OCI-LY7 (cell line): ENCODE measurements around the gene STAG3. TPM values are rescaled to one million over a fixed set of nuclear protein-coding genes. Genes with fewer than 3 reads are reported as not detected.
A peak's percentile ranks its signal among the peaks of the same experiment; 100 is the strongest.
"Not testable (repeated sequence)": the region's sequence is repeated elsewhere in the genome, so short reads cannot be mapped to it uniquely, and the experiment has no call there.

Experiments used
- BruUV-seq: library from RNA; stranded (reverse); fragments of 400-500 nt; replicated peaks from 2 replicates; lab custom pipeline; 2021; lab: Mats Ljungman, UMichigan
- CTCF ChIA-PET: fragments of 300-600 bp; sonication (Branson Sonifier 250); formaldehyde crosslinking; loops from one replicate; lab custom pipeline; 2022; ENCODE audit warnings: antibody characterized with exemption; ENCODE audit not compliant: unreplicated experiment; lab: Charles Lee
- POLR2A ChIA-PET: fragments of 300-600 bp; sonication (Branson Sonifier 250); formaldehyde crosslinking; loops from one replicate; lab custom pipeline; 2022; ENCODE audit warnings: antibody characterized with exemption; lab: Charles Lee
- DNase-seq: peaks from one replicate; pipeline ENCODE4 v3.0.0-alpha.2; 2015; ENCODE audit warnings: low spot score
- H2AFZ ChIP-seq: fragments of 200-600 bp; sonication (generic), shearing (Covaris generic); 2 replicates; pipeline ENCODE4 v1.6.1; 2014; ENCODE audit warnings: mild to moderate bottlenecking, antibody characterized with exemption, low read length, moderate library complexity
- H3K27ac ChIP-seq: fragments of 200-600 bp; sonication (generic); 2 replicates; pipeline ENCODE4 v1.5.1; 2014; ENCODE audit warnings: mixed run types, low read depth, mild to moderate bottlenecking, moderate library complexity, low read length, inconsistent platforms; ENCODE audit not compliant: poor library complexity, severe bottlenecking
- H3K36me3 ChIP-seq: fragments of 200-600 bp; sonication (generic); 2 replicates; pipeline ENCODE4 v1.6.1; 2014; ENCODE audit warnings: mild to moderate bottlenecking, antibody characterized with exemption, low read length, moderate library complexity, mixed read lengths; ENCODE audit not compliant: insufficient read depth
- H3K4me1 ChIP-seq: fragments of 200-600 bp; sonication (generic); 2 replicates; pipeline ENCODE4 v1.5.1; 2014; ENCODE audit warnings: mild to moderate bottlenecking, low read length; ENCODE audit not compliant: insufficient read depth, poor library complexity, severe bottlenecking
- H3K4me2 ChIP-seq: fragments of 200-600 bp; sonication (generic); 2 replicates; pipeline ENCODE4 v1.6.1; 2014; ENCODE audit warnings: mild to moderate bottlenecking, low read length
- H3K4me3 ChIP-seq: fragments of 200-600 bp; sonication (generic); 2 replicates; pipeline ENCODE4 v1.5.1; 2014; ENCODE audit warnings: mild to moderate bottlenecking, low read depth, low read length; ENCODE audit not compliant: poor library complexity, severe bottlenecking
- H3K79me2 ChIP-seq: fragments of 200-600 bp; sonication (generic); 2 replicates; pipeline ENCODE4 v1.6.1; 2016; ENCODE audit warnings: low read depth, mild to moderate bottlenecking, low read length, moderate library complexity, mixed read lengths; ENCODE audit not compliant: insufficient read depth
- H3K9me2 ChIP-seq: fragments of 200-600 bp; sonication (generic); 2 replicates; pipeline ENCODE4 v1.6.1; 2016; ENCODE audit warnings: mild to moderate bottlenecking, low read length, mixed read lengths; ENCODE audit not compliant: insufficient read depth
- H3K9me3 ChIP-seq: fragments of 200-600 bp; sonication (generic); 2 replicates; pipeline ENCODE4 v1.6.1; 2014; ENCODE audit warnings: mild to moderate bottlenecking, mixed run types, low read length, mixed read lengths
- H4K20me1 ChIP-seq: fragments of 200-600 bp; sonication (generic); 2 replicates; pipeline ENCODE4 v1.6.1; 2014; ENCODE audit warnings: mild to moderate bottlenecking, antibody characterized with exemption, low read length, moderate library complexity, mixed read lengths; ENCODE audit not compliant: insufficient read depth
- CTCF ChIP-seq: fragments of 200-600 bp; sonication (generic); conservative IDR thresholded peaks from 2 replicates; pipeline ENCODE4 v1.5.1; 2014; ENCODE audit warnings: mild to moderate bottlenecking, antibody characterized with exemption, low read length, moderate library complexity, mixed read lengths
- EZH2phosphoT487 ChIP-seq: fragments of 200-600 bp; sonication (generic); IDR thresholded peaks from 2 replicates; pipeline ENCODE4 v1.6.1; 2018; ENCODE audit warnings: low read depth, borderline replicate concordance, mild to moderate bottlenecking, mixed run types, antibody characterized with exemption, low read length, moderate library complexity, mixed read lengths
- intact Hi-C: fragments of 100-400 bp; cut with micrococcal nuclease; formaldehyde crosslinking; loops from one replicate; pipeline ENCODE4 v1.10.0; 2022; ENCODE audit not compliant: unreplicated experiment
- total RNA-seq, 2 experiments: library from RNA; depleted of rRNA in 1 of 2; stranded (reverse); fragments of >200 nt in 1 of 2; shearing (Covaris generic) in 1 of 2; gene quantifications; 2 replicates each; pipeline ENCODE4 v1.2.3, GENCODE V29; 2014 to 2022

STAG3 gene
- total RNA-seq, 2 experiments from 2014 or later: 70.2 to 82.8 TPM

GRCh38 chr7:100214356-100214755 is 36.6 kb downstream of the STAG3 start:
- H3K4me3 ChIP-seq, H3K79me2 ChIP-seq, H3K9me3 ChIP-seq, CTCF ChIA-PET, POLR2A ChIA-PET, intact Hi-C loops, H3K9me2 ChIP-seq, BruUV-seq, H3K36me3 ChIP-seq, H4K20me1 ChIP-seq, H2AFZ ChIP-seq: not testable (repeated sequence)
- peak; percentile 71 for DNase-seq
- Histone ChIP-seq H3K4me2 (peak overlapping the region; percentile 26; the same call in 1 of the 2 replicates), H3K27ac (peak overlapping the region; percentile 96), H3K4me1 (peaks cover 89% of the 10 kb centered on the region)
- TF ChIP-seq CTCF: peak; percentile 53

GRCh38 chr7:100215895-100216294 is 38.2 kb downstream of the STAG3 start:
- no peak for DNase-seq
- H3K27ac ChIP-seq: peak overlapping the region; percentile 96
- H3K36me3 ChIP-seq: peaks cover 20% of the 10 kb centered on the region
- no peak overlapping the region for H2AFZ ChIP-seq
- peaks cover 20% of the 10 kb centered on the region; the same call in 1 of the 2 replicates for H3K79me2 ChIP-seq
- no peaks in the 10 kb centered on the region for H3K9me3 ChIP-seq
- no peaks in the 10 kb centered on the region for H3K9me2 ChIP-seq
- H3K4me2 ChIP-seq: peak overlapping the region; percentile 41
- CTCF ChIA-PET: interaction anchor here (1.0 to 1.2 kb wide), 2 partner anchors 26 to 36 kb away, joined by 5 to 8 read pairs; no protein-coding TSS in a partner anchor
- TF ChIP-seq EZH2phosphoT487 (no peak), CTCF (no peak)
- H3K4me3 ChIP-seq: no peak overlapping the region
- no peaks in the 10 kb centered on the region for H4K20me1 ChIP-seq
- intact Hi-C loops: loop anchor here (5.0 kb wide), 1 partner anchor 59 kb away; the partner anchor contains the start of gene TRAPPC14
- peaks cover 81% of the 10 kb centered on the region for H3K4me1 ChIP-seq
- BruUV-seq: no TSS peak
- POLR2A ChIA-PET: interaction anchor here (0.7 to 3.1 kb wide), 4 partner anchors 22 to 60 kb away, joined by 3 to 37 read pairs (median 4); no protein-coding TSS in a partner anchor

- not testable (repeated sequence) for H4K20me1 ChIP-seq, H3K9me3 ChIP-seq, H3K9me2 ChIP-seq, H3K4me3 ChIP-seq, BruUV-seq, H2AFZ ChIP-seq
- Histone ChIP-seq H3K79me2 (peaks cover 41% of the 10 kb centered on the region), H3K4me1 (peaks cover 77% of the 10 kb centered on the region), H3K36me3 (peaks cover 35% of the 10 kb centered on the region), H3K4me2 (peak overlapping the region; percentile 93; the same call in 1 of the 2 replicates), H3K27ac (peak overlapping the region; percentile 96)
- intact Hi-C loops: loop anchor here (1.0 to 5.0 kb wide), 3 partner anchors 28 to 86 kb away; partner anchors contain the start of gene TRAPPC14
- peak; percentile 50 for TF ChIP-seq CTCF
- DNase-seq: peak; percentile 63
- ChIA-PET CTCF (interaction anchor here (0.8 to 1.3 kb wide), 3 partner anchors 23 to 90 kb away, joined by 3 to 4 read pairs (median 3); no protein-coding TSS in a partner anchor), POLR2A (interaction anchor here (0.7 to 3.1 kb wide), 9 partner anchors 15 to 120 kb away, joined by 3 to 37 read pairs (median 7); partner anchors contain the start of genes GPC2 and STAG3)
These were observed 40.2 kb downstream of the STAG3 start for GRCh38 chr7:100217934-100218333.
